ENCODE data around the gene YKT6. TPM values are rescaled to one million over a fixed set of nuclear protein-coding genes. Genes with fewer than 3 reads are reported as not detected.

The YKT6 gene
- total RNA-seq, 1 donor from 2014 or later, result 82.8 TPM

GRCh38 chr7:44257618-44258422, 57.0 kb downstream of the YKT6 start:
- intact Hi-C loops (cut with micrococcal nuclease), result loop anchor here (1.0 to 5.0 kb wide), 9 partner anchors 17 to 589 kb away; partner anchors contain the start of genes H2AZ2, POLD2, POLM and YKT6

- intact Hi-C loops (cut with micrococcal nuclease), result loop anchor here (1.0 to 5.0 kb wide), 8 partner anchors 17 to 589 kb away; partner anchors contain the start of genes H2AZ2, POLD2, POLM and YKT6
Observed at GRCh38 chr7:44258423-44258760, 57.6 kb downstream of the YKT6 start.

GRCh38 chr7:44258865-44259546, 58.2 kb downstream of the YKT6 start:
- intact Hi-C loops (cut with micrococcal nuclease), result loop anchor here (1.0 to 5.0 kb wide), 8 partner anchors 18 to 588 kb away; partner anchors contain the start of genes H2AZ2, POLD2, POLM and YKT6

- intact Hi-C loops (cut with micrococcal nuclease), result loop anchor here (2.0 to 5.0 kb wide), 3 partner anchors 229 to 587 kb away; partner anchors contain the start of gene H2AZ2
Observed at GRCh38 chr7:44259547-44260457, 59.0 kb downstream of the YKT6 start.

- intact Hi-C loops (cut with micrococcal nuclease), result no loop called here
Observed at GRCh38 chr7:44261240-44261639, 60.5 kb downstream of the YKT6 start.

GRCh38 chr7:44262031-44262430, 61.3 kb downstream of the YKT6 start:
- intact Hi-C loops (cut with micrococcal nuclease), result no loop called here

GRCh38 chr7:44263326-44264082, 62.7 kb downstream of the YKT6 start:
- intact Hi-C loops (cut with micrococcal nuclease), result no loop called here

Other genes starting within 250 kb of the YKT6 start
- gene SPDYE1, start 203.1 kb upstream of the YKT6 start, total RNA-seq, result 0.12 TPM in 1 of 2 replicates, not detected in the other
- 161 and 165 TPM in 2 replicates for gene DBNL, start 156.3 kb upstream of the YKT6 start, total RNA-seq
- gene PGAM2, start 135.4 kb upstream of the YKT6 start, total RNA-seq, result 0.34 and 0.66 TPM in 2 replicates
- gene POLM, start 118.4 kb upstream of the YKT6 start, total RNA-seq, result 29.6 and 34.2 TPM in 2 replicates
- 6.1 and 9.0 TPM in 2 replicates for gene AEBP1, start 96.6 kb upstream of the YKT6 start, total RNA-seq
- 103 and 107 TPM in 2 replicates for gene POLD2, start 77.4 kb upstream of the YKT6 start, total RNA-seq
- gene MYL7, start 59.6 kb upstream of the YKT6 start, total RNA-seq, result not detected in 2 replicates
- 0.15 TPM in 1 of 2 replicates, not detected in the other for gene GCK, start 11.5 kb upstream of the YKT6 start, total RNA-seq
- 0.27 TPM in 1 of 2 replicates, not detected in the other for gene CAMK2B, start 124.6 kb downstream of the YKT6 start, total RNA-seq

All from T-helper 1 cell treated with Interleukin-12 subunit alpha and Interleukin-12 subunit beta and Interleukin-4 antibody, amounts not matched to agents 30 ng/mL and 1 ng/mL, for 36 hours (primary cell).